Measurements from ENCODE around the gene HCAR1.

DNA sequence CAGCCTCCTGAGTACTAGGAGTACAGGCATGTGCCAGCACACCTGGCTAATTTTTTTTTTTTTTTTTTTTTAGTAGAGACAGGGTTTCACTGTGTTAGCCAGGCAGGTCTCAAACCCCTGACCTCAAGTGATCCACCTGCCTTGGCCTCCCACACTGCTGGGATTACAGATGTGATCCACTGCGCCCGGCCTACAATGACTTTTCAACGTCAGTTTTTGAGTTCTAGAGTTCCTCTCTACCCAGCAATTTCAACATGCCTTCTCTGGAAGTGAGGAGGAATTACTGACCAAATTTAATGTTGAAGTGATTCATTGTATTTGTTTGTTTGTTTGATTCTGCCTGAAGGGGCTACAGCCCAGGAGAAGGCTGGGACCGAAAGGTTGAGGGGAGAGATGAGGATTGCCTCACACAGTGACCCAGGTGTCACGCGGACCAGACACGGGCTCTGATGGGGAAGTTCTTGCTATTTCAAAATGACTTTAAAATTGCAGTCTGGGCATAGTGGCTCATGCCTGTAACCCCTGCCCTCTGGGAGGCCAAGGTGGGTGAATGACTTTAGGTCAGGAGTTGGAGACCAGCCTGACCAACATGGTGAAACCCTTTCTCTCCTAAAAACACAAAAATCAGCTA, 13.4 kb upstream of the HCAR1 start:
- TF ChIP-seq, protein P1, sequence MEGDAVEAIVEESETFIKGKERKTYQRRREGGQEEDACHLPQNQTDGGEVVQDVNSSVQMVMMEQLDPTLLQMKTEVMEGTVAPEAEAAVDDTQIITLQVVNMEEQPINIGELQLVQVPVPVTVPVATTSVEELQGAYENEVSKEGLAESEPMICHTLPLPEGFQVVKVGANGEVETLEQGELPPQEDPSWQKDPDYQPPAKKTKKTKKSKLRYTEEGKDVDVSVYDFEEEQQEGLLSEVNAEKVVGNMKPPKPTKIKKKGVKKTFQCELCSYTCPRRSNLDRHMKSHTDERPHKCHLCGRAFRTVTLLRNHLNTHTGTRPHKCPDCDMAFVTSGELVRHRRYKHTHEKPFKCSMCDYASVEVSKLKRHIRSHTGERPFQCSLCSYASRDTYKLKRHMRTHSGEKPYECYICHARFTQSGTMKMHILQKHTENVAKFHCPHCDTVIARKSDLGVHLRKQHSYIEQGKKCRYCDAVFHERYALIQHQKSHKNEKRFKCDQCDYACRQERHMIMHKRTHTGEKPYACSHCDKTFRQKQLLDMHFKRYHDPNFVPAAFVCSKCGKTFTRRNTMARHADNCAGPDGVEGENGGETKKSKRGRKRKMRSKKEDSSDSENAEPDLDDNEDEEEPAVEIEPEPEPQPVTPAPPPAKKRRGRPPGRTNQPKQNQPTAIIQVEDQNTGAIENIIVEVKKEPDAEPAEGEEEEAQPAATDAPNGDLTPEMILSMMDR (IDR thresholded peaks at IDR 0.05): no peak
- no peak for TF ChIP-seq POLR2A (IDR thresholded peaks at IDR 0.05)

Measured in testis (tissue), 2 donors.